WTC11 (cell line): Measurements from ENCODE around the gene ROBO2.

Experiments
- CTCF ChIP-seq: fragments of 200-600 bp; IDR thresholded peaks from 2 replicates; pipeline ENCODE4 v1.8.0; 2022; ENCODE audit warnings: antibody characterized with exemption
- NR2C2 ChIP-seq: sonication (generic); formaldehyde crosslinking; IDR thresholded peaks from 2 replicates; pipeline ENCODE4 v1.8.0; 2022; ENCODE audit warnings: mild to moderate bottlenecking, missing genetic modification reagents
- RELA ChIP-seq: sonication (generic); formaldehyde crosslinking; IDR thresholded peaks from 2 replicates; pipeline ENCODE4 v1.8.1; 2022; ENCODE audit warnings: missing genetic modification reagents, mild to moderate bottlenecking, borderline replicate concordance
- TEAD1 ChIP-seq: sonication (generic); formaldehyde crosslinking; IDR thresholded peaks from 2 replicates; pipeline ENCODE4 v1.8.0; 2022; ENCODE audit warnings: mild to moderate bottlenecking, missing genetic modification reagents
- TF ChIP-seq, protein P1 (sequence below): sonication (generic); formaldehyde crosslinking; conservative IDR thresholded peaks from 2 replicates; pipeline ENCODE4 v1.8.1; 2022; ENCODE audit warnings: mild to moderate bottlenecking, missing genetic modification reagents

GRCh38 chr3:77203851-77204250 lies 164.0 kb downstream of the ROBO2 start:
- no peak for TF ChIP-seq CTCF
- TF ChIP-seq, protein P1, sequence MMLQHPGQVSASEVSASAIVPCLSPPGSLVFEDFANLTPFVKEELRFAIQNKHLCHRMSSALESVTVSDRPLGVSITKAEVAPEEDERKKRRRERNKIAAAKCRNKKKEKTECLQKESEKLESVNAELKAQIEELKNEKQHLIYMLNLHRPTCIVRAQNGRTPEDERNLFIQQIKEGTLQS (CRISPR knock-in tag) = no peak
- no peak for TF ChIP-seq RELA (CRISPR knock-in tag)
- no peak for TF ChIP-seq TEAD1
- no peak for TF ChIP-seq NR2C2
